WTC11 (cell line): ENCODE measurements around the gene SH3GL2. TPM values are rescaled to one million over a fixed set of nuclear protein-coding genes. Genes with fewer than 3 reads are reported as not detected.

ENCODE experiments used
- ATAC-seq: fragments of 200-7000 bp; cut with Tn5 transposase; 2 replicates; pipeline ENCODE4 v1.10.0; 2021; ENCODE audit warnings: mild to moderate bottlenecking, moderate library complexity
- CTCF ChIA-PET: fragments of 300-600 bp; sonication (Branson Sonifier 250); formaldehyde crosslinking; loops from one replicate; lab custom pipeline; 2021; ENCODE audit warnings: antibody characterized with exemption; lab: Charles Lee
- POLR2A ChIA-PET: fragments of 350-600 bp; sonication (Branson Sonifier 250); formaldehyde crosslinking; loops from one replicate; lab custom pipeline; 2021; ENCODE audit warnings: antibody characterized with exemption; lab: Charles Lee
- DNase-seq: peaks from one replicate; pipeline ENCODE4 v3.0.0; 2021; ENCODE audit warnings: low spot score
- H3K27ac Mint-ChIP-seq: 2 replicates; pipeline ENCODE4 v1.8.0; 2021; ENCODE audit warnings: mixed read lengths
- H3K27me3 Mint-ChIP-seq: 2 replicates; pipeline ENCODE4 v1.8.0; 2021; ENCODE audit warnings: low read depth, mild to moderate bottlenecking, moderate library complexity, mixed read lengths
- H3K36me3 Mint-ChIP-seq: 2 replicates; pipeline ENCODE4 v1.8.0; 2021; ENCODE audit warnings: mixed read lengths
- H3K4me1 Mint-ChIP-seq: 2 replicates; pipeline ENCODE4 v1.8.0; 2022; ENCODE audit warnings: mixed read lengths
- H3K4me3 Mint-ChIP-seq: 2 replicates; pipeline ENCODE4 v1.8.0; 2021; ENCODE audit warnings: mild to moderate bottlenecking, moderate library complexity, mixed read lengths
- H3K9me3 Mint-ChIP-seq: 2 replicates; pipeline ENCODE4 v1.8.0; 2021; ENCODE audit warnings: mixed read lengths
- AR ChIP-seq: fragments of 250-450 bp; sonication (Bioruptor Pico); IDR thresholded peaks from 2 replicates; pipeline ENCODE4 v1.9.0; 2021; ENCODE audit warnings: mild to moderate bottlenecking
- ATF1 ChIP-seq: sonication (generic); formaldehyde crosslinking; IDR thresholded peaks from 2 replicates; pipeline ENCODE4 v1.8.1; 2023; ENCODE audit warnings: mild to moderate bottlenecking, moderate library complexity, missing genetic modification reagents
- CREM ChIP-seq: sonication (generic); formaldehyde crosslinking; IDR thresholded peaks from 2 replicates; pipeline ENCODE4 v1.8.1; 2022; ENCODE audit warnings: mild to moderate bottlenecking, missing genetic modification reagents, moderate library complexity
- CTCF ChIP-seq: fragments of 200-600 bp; IDR thresholded peaks from 2 replicates; pipeline ENCODE4 v1.8.0; 2022; ENCODE audit warnings: antibody characterized with exemption
- E2F4 ChIP-seq: sonication (generic); formaldehyde crosslinking; IDR thresholded peaks from 2 replicates; pipeline ENCODE4 v1.8.1; 2022; ENCODE audit warnings: low read depth, mild to moderate bottlenecking, moderate library complexity, missing genetic modification reagents, borderline replicate concordance
- ELF4 ChIP-seq: sonication (generic); formaldehyde crosslinking; IDR thresholded peaks from 2 replicates; pipeline ENCODE4 v1.8.1; 2022; ENCODE audit warnings: low read depth, mild to moderate bottlenecking, moderate library complexity, missing genetic modification reagents
- ERG ChIP-seq: fragments of 250-450 bp; sonication (Bioruptor Pico); IDR thresholded peaks from 2 replicates; pipeline ENCODE4 v1.8.0; 2021; ENCODE audit warnings: mild to moderate bottlenecking
- FOXJ3 ChIP-seq: sonication (generic); formaldehyde crosslinking; IDR thresholded peaks from 2 replicates; pipeline ENCODE4 v1.9.0; 2021; ENCODE audit warnings: missing genetic modification reagents, mild to moderate bottlenecking, borderline replicate concordance
- FOXP4 ChIP-seq: sonication (generic); formaldehyde crosslinking; IDR thresholded peaks from 2 replicates; pipeline ENCODE4 v1.8.0; 2022; ENCODE audit warnings: mild to moderate bottlenecking, missing genetic modification reagents
- HMGA2 ChIP-seq: fragments of 250-450 bp; sonication (Bioruptor Pico); IDR thresholded peaks from 2 replicates; pipeline ENCODE4 v1.4.0; 2021; ENCODE audit warnings: mild to moderate bottlenecking, moderate library complexity
- IRF2 ChIP-seq: sonication (generic); formaldehyde crosslinking; IDR thresholded peaks from 2 replicates; pipeline ENCODE4 v1.8.0; 2022; ENCODE audit warnings: low read depth, missing genetic modification reagents, borderline replicate concordance
- NFATC4 ChIP-seq: fragments of 250-450 bp; sonication (Bioruptor Pico); IDR thresholded peaks from 2 replicates; pipeline ENCODE4 v1.9.0; 2021; ENCODE audit warnings: mild to moderate bottlenecking
- NFYB ChIP-seq: sonication (generic); formaldehyde crosslinking; conservative IDR thresholded peaks from 2 replicates; pipeline ENCODE4 v1.8.0; 2022; ENCODE audit warnings: low read depth, missing genetic modification reagents
- NR3C1 ChIP-seq: sonication (generic); formaldehyde crosslinking; conservative IDR thresholded peaks from 2 replicates; pipeline ENCODE4 v1.8.1; 2023; ENCODE audit warnings: low read depth, mild to moderate bottlenecking, missing genetic modification reagents
- OVOL2 ChIP-seq: fragments of 250-450 bp; sonication (Bioruptor Pico); IDR thresholded peaks from 2 replicates; pipeline ENCODE4 v1.9.0; 2021; ENCODE audit warnings: mild to moderate bottlenecking, borderline replicate concordance
- PRRX2 ChIP-seq: fragments of 250-450 bp; sonication (Bioruptor Pico); IDR thresholded peaks from 2 replicates; pipeline ENCODE4 v1.8.0; 2021; ENCODE audit warnings: mild to moderate bottlenecking
- TCF7 ChIP-seq: sonication (generic); formaldehyde crosslinking; IDR thresholded peaks from 2 replicates; pipeline ENCODE4 v1.8.0; 2022; ENCODE audit warnings: mild to moderate bottlenecking, low read depth, missing genetic modification reagents, moderate library complexity
- TP53 ChIP-seq: sonication (generic); formaldehyde crosslinking; IDR thresholded peaks from 2 replicates; pipeline ENCODE4 v1.8.1; 2023; ENCODE audit warnings: mild to moderate bottlenecking, missing genetic modification reagents
- ZBTB43 ChIP-seq: sonication (generic); formaldehyde crosslinking; IDR thresholded peaks from 2 replicates; pipeline ENCODE4 v1.8.1; 2023; ENCODE audit warnings: mild to moderate bottlenecking, missing genetic modification reagents
- ZNF121 ChIP-seq: sonication (generic); formaldehyde crosslinking; IDR thresholded peaks from 2 replicates; pipeline ENCODE4 v1.8.0; 2023; ENCODE audit warnings: missing genetic modification reagents
- ZNF138 ChIP-seq: sonication (generic); formaldehyde crosslinking; conservative IDR thresholded peaks from 2 replicates; pipeline ENCODE4 v1.8.1; 2022; ENCODE audit warnings: mild to moderate bottlenecking, moderate library complexity, missing genetic modification reagents
- ZNF232 ChIP-seq: sonication (generic); formaldehyde crosslinking; IDR thresholded peaks from 2 replicates; pipeline ENCODE4 v1.8.0; 2022; ENCODE audit warnings: mild to moderate bottlenecking, missing genetic modification reagents
- ZNF396 ChIP-seq: fragments of 250-450 bp; sonication (Bioruptor Pico); IDR thresholded peaks from 2 replicates; pipeline ENCODE4 v1.8.0; 2021; ENCODE audit warnings: mild to moderate bottlenecking, moderate library complexity, borderline replicate concordance
- total RNA-seq: library from RNA; stranded (reverse); gene quantifications from 3 replicates; pipeline ENCODE4 v1.2.3, GENCODE V29; 2021

Gene SH3GL2
- total RNA-seq, 1 experiment from 2014 or later: 4.2 TPM

- TF ChIP-seq CREM (CRISPR knock-in tag): no peak
- TF ChIP-seq ZNF396 (CRISPR knock-in tag): no peak
- TF ChIP-seq ZNF232: no peak
- TF ChIP-seq ZNF121 (CRISPR knock-in tag): no peak
- no peak for TF ChIP-seq E2F4 (CRISPR knock-in tag)
These were observed 160.2 kb downstream of the SH3GL2 start (continued) for GRCh38 chr9:17739022-17739421.

- TF ChIP-seq NFYB (CRISPR knock-in tag) (no peak), CTCF (no peak), AR (no peak), ELF4 (CRISPR knock-in tag) (no peak), FOXJ3 (no peak), ATF1 (CRISPR knock-in tag) (no peak), ZBTB43 (CRISPR knock-in tag) (no peak), IRF2 (CRISPR knock-in tag) (no peak), TCF7 (CRISPR knock-in tag) (no peak), FOXP4 (CRISPR knock-in tag) (no peak), PRRX2 (no peak), OVOL2 (CRISPR knock-in tag) (no peak), HMGA2 (CRISPR knock-in tag) (no peak), ERG (no peak), TP53 (no peak), ZNF138 (CRISPR knock-in tag) (no peak), NFATC4 (CRISPR knock-in tag) (no peak), NR3C1 (CRISPR knock-in tag) (no peak)
- CTCF ChIA-PET: no interaction called here
- Mint-ChIP-seq H3K27ac (no peak overlapping the region), H3K36me3 (no peaks in the 10 kb centered on the region), H3K9me3 (peaks cover 6% of the 10 kb centered on the region), H3K4me1 (peaks cover 7% of the 10 kb centered on the region), H3K4me3 (no peak overlapping the region), H3K27me3 (no peaks in the 10 kb centered on the region)
- DNase-seq: no peak
- POLR2A ChIA-PET: no interaction called here
- ATAC-seq: no peak
These were observed 160.9 kb downstream of the SH3GL2 start for GRCh38 chr9:17739736-17740135.
